ENCODE data around the gene TTLL6. TPM values are rescaled to one million over a fixed set of nuclear protein-coding genes. Genes with fewer than 3 reads are reported as not detected.

TTLL6 gene
- total and polyA plus RNA-seq, 2 of the 8 experiments (the other 6 are each of a cell fraction or from before 2014, with no cell fraction given): 2.6 to 4.3 TPM

- TF ChIP-seq CHD7 (IDR thresholded peaks at IDR 0.05; ENCODE audit: insufficient replicate concordance, low read length) (no peak), ASH2L (IDR thresholded peaks at IDR 0.05; ENCODE audit: low read length) (no peak), SP2 (IDR thresholded peaks at IDR 0.05; ENCODE audit: low read length) (no peak), KDM1A (IDR thresholded peaks at IDR 0.05; ENCODE audit: borderline replicate concordance, low read length) (no peak), EP300 (IDR thresholded peaks at IDR 0.05; ENCODE audit: borderline replicate concordance in 1 of 2, low read depth in 2 of 2, low read length in 2 of 2) (no peak), CBX8 (IDR thresholded peaks at IDR 0.05; ENCODE audit: borderline replicate concordance, low read depth, low read length) (no peak), CHD1 (IDR thresholded peaks at IDR 0.05; ENCODE audit: low read depth, low read length) (no peak), MAX (IDR thresholded peaks at IDR 0.05) (no peak), SP1 (IDR thresholded peaks at IDR 0.05; ENCODE audit: low read depth, low read length) (no peak), YY1 (IDR thresholded peaks at IDR 0.05; ENCODE audit: low read depth, low read length) (no peak)
Measured at GRCh38 chr17:48825446-48826381, 8.7 kb upstream of the TTLL6 start (continued).
